ENCODE results near the gene MED13L.
"Not testable (repeated sequence)": the region's sequence is repeated elsewhere in the genome, so short reads cannot be mapped to it uniquely, and the experiment has no call there.

MED13L gene

DNA sequence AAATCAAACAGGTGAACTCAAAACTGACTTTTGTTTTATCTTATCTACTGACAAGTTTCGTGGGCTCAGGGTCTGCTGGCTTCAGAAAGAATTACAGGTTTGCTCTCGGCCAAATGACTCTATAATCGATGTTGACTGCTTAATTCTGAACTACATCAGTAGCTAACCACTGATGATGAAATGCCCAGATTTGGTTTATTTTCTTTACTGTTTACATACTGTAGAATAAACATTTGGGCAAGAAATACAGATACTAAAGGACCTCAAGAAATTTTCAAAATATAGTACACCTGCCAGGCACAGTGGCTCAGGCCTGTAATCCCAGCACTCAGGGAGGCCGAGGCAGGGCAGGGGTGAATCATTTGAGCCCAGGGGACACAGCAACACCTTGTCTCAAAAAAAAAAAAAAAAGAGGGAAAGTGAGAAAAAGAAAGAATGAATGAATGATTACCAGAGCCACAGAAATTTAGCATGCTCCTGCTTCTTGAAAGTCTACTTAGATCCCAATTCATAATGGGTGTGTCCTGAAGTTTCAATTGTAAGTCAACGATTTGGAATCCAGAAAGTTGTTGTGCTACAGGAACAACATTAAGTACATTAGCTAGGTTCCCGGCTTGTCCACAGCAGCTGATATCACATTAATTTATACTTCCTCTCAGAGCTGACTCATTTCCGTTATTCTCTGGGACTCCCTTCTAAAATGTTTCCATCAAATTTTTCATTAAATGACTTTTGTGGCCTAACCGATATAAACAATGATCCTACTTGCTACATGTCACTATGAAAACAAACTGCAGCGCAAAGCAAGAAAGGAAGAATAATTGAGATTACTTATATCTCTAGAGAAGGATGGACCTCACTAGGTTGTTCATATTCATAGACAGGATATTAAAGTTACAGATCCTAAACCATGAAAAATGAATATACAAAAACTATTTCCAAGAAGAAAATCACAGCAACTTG is 134.3 kb downstream of the MED13L start:
- Histone ChIP-seq H3K27ac (peak overlapping the region in 7 of 21 experiments; percentile 21 to 70 (median 40)), H3K4me3 (no peak overlapping the region)

DNA sequence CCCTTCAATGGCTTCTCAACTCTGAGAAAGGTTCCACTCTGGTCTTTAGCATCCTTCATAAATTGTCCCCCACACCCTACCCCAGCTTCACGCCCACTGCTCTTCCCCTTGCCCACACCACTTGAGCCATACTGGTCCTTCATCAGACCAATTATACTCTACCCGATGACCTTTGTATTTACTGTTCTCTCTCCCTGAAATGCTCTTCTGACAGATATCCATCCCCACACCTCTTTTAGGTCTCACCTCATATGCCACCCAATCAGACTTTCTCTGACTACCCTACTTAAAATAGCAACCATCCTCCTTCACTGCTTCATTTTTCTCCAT is 135.7 kb downstream of the MED13L start:
- no peak overlapping the region for H3K4me3 ChIP-seq
- H3K27ac ChIP-seq: peak overlapping the region in 1 of 21 experiments; percentile 21

DNA sequence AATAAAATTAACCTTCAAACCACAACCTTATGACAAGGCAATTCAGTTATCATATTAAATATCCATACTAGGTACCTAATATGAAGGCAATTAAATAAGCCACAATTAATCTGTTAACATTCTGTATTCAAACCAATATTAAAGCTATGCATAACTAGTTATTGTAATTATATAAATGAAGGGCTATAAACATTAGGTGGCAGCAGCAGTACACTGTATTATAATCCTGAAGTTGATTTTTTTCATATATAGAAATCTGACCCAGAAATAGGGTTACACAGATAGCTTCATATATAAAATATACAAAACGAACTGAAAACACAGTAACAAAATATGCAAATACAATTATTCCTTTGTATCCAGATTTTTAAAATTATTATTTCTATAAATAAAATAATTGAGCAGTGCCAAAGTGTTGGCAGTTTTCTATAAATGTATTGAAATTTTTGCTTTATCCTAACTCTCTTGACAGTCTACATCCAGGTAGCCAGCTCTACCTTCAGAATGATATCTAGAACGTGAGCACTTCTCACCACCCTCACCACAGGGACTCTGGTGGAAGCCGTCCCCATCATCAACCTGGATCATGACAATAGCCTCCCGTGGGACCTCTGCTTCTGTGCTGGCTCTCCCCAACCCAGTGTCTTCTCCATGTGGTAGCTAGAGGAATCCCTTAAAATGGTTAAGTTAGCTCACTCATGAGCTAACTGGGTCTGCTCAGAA is 136.2 kb downstream of the MED13L start:
- Histone ChIP-seq H3K27ac (peak overlapping the region in 1 of 21 experiments; percentile 21), H3K4me3 (no peak overlapping the region)

DNA sequence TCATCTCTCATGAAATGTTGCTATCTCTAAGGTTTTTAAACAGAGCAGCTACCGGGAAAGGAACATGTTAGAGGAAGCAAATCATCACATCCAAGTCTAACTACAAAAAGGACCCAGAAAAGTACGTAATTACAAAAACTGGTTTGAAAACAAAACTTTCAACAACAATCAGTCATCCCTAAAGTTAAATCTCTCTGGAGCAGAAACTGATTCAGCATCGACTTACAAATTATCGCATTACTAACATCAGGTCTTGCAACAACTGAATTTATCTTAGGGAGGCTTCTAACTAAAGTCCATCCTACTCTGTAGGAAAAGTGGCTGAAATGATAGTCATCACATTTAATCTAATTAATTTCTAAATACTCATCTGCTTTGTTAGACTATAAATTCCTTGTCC is 137.0 kb downstream of the MED13L start:
- Histone ChIP-seq H3K4me3 (no peak overlapping the region), H3K27ac (no peak overlapping the region)

DNA sequence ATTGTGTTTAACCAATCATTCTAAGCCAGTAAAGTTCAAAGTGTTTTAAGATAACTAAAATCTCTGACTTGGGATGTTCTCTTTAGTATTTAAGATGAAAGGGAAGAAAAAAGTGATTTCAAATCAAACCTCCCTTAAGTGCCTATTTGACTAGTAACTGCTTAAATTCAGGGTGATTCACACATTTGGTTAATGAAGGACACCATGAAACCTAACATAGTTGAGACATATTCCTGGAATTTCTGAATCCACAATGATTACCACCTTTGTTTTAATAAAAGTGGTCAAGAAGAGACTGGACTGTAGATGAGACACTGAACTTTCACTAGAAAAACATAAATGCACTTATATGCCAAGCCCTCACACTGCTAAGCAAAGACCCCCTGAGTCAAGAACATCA is 138.7 kb downstream of the MED13L start:
- H3K4me3 ChIP-seq: no peak overlapping the region
- H3K27ac ChIP-seq: no peak overlapping the region

DNA sequence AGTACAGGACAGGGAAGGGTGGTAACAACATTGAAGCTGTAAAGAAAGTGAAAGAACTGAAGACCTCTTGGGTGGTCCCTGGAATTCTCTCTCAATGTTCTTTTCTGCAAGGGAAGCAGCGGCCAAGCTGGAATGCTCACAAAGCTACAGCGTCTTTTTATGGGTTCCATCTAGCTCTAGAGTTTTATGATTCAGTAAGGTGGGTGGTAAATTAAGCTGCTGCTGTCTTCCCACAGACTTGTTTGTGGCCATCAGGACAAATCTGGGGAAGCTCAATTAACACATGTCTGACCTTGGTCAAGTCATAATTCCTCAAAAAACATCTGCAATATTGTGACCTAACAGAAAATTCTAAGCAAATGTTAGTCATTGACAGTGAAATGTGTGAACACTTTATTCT is 139.1 kb downstream of the MED13L start:
- Histone ChIP-seq H3K4me3 (no peak overlapping the region), H3K27ac (peak overlapping the region in 1 of 21 experiments; percentile 2)

DNA sequence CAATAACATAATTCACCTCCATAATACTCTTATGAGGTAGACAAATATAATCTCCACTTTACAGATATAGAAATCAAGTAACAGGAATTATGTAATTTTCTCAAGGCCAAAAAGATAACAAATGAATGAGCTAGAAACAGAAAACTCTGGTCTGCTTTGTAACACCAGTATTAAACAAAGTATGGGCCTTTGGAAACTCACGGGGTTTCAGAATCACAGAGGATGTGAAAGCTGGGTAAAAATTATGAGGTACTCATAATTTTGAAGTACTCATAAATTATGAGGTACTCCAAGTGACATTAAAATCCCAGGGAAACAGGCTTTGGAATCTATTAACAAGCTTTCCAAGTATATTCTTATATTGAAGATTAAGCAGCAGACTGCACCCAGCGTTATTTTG is 140.2 kb downstream of the MED13L start:
- Histone ChIP-seq H3K27ac (no peak overlapping the region), H3K4me3 (no peak overlapping the region)

DNA sequence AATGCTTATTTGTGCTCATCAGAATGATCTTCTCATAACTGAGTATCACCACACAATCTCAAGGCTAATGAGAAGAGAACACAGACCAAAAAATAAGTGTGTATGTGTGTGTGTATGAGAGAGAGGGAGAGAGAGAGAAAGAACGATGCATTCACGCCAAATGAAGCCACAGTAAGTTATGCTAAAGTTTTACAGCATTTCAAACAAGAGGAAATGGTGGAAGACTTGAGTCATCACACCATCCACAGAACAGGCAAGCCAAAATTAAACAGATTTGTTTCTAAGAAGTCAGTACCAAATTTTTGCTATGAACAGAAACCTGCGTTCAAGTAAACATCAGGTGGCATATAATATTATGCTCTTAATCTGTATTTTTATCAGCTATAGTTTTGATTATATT is 141.2 kb downstream of the MED13L start:
- no peak overlapping the region for H3K4me3 ChIP-seq
- no peak overlapping the region for H3K27ac ChIP-seq

DNA sequence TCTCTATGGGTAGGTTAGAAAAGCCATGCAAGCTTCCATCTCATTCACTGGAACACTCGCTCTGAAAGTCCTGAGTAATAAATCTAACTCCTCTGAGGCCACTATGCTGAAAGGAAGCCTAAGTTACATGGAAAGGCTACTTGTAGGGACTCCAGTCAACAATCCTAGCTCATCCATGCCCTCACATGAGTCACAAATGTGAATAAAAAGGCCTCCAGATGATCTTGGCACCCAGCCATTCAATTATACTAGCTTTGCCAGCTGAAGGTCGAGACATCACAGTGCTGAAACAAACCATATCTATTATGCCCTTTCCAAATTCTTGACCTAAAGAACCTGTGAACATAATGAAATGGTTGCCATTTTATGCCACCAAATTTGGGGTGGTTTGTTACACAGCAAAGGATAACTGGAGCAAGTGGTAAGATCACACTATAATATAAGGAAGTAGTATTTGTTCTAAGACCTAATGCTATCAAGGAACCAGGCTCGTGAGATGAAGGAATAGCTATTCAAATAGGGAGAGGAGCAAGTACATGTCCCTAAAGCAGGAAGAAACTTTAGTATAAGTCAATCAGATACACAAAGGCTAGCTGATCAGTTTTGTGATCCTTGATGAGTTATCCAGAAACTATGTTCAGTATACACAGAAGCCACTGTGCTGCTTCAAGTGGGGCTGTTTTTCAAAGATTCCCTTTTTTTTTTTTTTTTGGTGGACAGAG is 142.1 kb downstream of the MED13L start:
- Histone ChIP-seq H3K27ac (no peak overlapping the region), H3K4me3 (no peak overlapping the region)

DNA sequence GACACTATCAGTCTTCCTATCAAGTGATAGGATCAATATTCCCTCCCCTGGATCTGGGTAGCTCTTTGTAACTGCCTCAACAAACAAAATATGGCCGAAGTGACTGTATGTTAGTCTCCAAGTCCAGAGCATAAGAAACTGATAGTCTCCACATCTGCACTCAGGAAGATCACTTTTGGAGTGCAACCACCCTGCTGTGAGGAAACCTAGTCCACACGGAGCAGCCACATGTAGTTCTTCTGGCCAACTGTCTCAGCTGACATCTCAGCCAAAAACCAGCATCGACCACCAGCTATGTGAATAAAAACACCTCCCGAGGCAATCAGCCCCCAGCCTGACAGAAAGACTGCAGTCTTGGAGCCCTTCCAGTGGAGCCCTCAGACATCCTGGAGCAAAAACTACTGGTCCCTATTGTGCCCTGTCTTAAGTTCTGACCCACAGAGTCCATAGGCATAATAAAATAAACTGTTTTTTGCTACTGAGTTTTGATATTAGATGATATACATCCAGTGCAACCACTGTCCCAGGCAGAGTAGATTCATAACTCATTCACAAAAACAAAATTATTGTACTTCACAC is 143.8 kb downstream of the MED13L start:
- H3K4me3 ChIP-seq: no peak overlapping the region
- peak overlapping the region in 2 of 21 experiments; percentile 1 to 16 for H3K27ac ChIP-seq

DNA sequence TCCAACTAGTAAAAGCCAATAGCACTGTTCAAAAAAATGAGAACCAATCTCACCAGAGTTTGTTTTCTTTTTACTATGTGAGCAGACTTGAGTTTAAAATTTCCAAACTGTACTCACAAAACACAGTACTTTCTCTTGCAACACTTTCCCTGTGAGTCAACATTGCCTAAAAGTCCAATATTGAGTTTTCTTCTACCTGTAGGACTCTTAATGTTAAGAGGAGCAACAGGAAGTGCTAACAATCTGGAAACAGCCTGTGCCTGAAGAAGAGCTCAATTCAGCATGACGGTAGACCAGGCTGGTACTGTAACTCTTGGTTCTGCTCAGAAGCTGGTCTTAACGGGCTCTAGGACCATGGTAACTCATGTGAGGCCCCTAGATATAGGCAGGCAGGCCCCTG is 144.3 kb downstream of the MED13L start:
- Histone ChIP-seq H3K27ac (no peak overlapping the region), H3K4me3 (no peak overlapping the region)

DNA sequence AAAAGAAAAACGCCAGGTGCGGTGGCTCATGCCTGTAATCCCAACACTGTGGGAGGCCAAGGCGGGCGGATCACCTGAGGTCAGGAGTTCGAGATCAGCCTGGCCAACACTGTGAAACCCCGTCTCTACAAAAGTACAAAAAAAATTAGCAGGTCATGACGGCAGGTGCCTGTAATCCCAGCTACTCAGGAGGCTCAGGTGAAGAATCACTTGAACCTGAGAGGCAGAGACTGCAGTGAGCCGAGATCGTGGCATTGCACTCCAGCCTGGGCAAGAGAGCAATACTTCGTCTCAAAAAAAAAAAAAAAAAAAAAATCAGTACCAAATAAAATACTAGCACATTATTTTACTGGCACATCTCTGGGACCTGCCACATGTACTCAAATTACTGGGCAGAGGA is 145.5 kb downstream of the MED13L start:
- not testable (repeated sequence) for H3K27ac ChIP-seq, H3K4me3 ChIP-seq

DNA sequence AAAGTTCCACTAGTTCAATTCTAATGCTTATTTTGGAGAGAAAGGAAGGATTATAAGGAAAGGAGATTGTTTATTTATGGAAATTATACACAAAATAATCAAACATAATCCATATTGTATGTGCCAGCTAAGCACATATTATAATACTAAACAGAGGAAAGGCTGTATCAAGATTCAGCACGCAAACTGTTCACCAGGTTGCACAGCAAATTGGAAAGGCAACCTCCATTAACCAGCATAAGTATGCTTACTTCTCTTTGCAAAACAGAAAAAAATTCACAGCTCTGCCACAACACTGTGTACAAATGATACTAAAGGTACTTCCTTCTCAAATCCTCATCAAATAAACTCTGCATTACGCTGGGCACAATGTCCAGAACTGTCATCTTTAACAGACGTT is 146.3 kb downstream of the MED13L start:
- Histone ChIP-seq H3K27ac (no peak overlapping the region), H3K4me3 (no peak overlapping the region)

DNA sequence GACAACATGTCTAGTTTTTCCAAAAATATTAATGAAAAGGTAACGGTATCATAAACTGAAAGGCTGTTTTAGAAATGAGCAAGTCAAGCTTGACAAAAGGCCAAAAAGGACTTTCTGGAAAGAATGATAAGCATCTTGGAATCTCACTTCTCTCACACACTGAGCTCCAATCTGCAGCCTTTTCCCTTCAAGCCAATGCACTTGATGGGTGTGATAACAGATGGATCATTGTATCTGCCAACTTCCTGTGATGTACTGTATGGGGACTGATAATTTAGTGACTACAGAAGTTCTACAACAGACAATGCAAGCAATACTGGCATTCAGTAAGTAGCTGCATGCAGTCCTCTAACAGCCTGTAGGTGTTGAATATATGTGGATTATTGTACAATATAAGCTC is 147.1 kb downstream of the MED13L start:
- no peak overlapping the region for H3K4me3 ChIP-seq
- H3K27ac ChIP-seq: no peak overlapping the region

DNA sequence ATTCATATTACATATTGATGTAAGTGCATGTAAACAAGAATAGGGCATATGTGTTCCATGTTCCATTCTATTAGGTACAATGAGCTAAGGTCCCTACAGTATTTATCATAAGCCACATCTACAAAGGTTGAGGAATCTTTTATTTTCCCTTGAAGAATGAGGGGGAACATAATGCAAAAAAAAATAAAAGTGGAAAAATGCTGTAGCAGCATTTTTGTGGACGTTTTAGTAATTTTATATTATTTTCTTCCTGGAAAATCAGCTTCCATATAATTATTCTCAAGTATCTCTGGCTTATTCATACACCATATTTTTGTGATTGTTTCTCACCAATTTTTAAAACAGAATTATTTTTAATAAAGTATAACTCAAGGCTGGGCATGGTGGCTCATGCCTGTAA is 148.7 kb downstream of the MED13L start:
- Histone ChIP-seq H3K27ac (no peak overlapping the region), H3K4me3 (no peak overlapping the region)

DNA sequence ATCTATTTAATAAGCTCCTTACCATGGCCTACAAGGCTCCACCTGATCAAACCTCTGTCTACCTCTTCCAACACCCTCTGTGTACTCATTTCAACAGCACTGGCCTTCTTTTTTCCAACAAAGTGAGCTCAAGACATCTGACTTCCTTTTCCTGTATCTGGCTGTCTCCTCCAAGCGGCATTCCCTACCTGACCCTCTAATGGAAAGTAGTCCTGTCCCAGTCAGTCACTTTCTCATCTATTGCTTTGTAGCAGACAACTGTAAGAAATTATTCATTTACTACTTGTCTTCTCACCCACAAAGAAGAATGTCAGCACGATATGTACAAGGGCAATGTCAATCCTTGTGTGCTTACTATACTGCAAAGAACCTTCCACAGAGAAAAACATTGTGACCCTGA is 149.6 kb downstream of the MED13L start:
- no peak overlapping the region for H3K4me3 ChIP-seq
- no peak overlapping the region for H3K27ac ChIP-seq

DNA sequence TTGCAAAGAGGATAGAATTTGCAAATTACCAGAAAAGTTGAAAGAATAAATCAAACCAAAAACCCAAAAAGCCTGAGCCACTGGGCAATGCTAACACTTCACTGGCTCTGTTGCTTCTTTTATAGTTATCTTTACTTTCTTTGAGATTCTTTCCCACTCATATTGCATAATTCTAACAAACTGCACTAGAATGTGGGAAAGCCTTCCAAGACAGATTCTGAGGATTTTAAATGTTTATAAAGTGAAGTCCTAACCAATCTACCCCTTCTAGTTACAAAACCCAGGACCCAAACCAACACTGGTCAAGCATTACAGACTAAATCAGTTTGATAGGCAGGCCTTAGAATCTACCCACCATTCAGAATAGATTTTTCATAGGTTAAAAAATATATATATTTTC is 150.9 kb downstream of the MED13L start:
- H3K27ac ChIP-seq: no peak overlapping the region
- H3K4me3 ChIP-seq: no peak overlapping the region

DNA sequence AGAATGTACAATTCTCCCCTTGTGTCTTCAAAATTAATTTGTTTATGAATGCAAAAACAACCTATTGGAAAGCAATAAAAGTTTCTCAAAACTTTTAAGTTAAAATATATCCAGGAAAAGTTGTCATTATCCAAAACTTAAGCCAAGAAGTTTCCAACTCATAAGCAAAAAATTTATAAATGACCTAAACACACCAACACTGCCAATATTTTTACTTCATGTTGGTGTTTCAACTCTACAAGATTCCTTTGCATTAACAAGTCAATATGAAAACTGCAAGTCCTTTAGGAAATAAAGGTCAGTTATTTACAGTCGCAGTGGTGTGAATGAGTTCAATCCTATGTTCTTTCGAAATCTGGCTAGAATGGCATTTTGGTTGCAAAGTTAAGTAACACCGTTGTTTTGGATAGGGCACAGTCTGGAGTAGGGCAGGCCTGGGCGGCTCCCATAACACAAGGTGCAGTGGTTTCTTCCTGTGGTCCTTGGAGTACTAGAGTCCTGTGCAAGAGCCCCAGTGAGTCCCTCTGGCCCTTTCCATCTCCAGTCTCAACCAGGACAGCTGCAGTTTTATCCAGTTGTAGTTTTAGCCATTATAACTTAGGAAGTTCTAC is 151.4 kb downstream of the MED13L start:
- no peak overlapping the region for H3K27ac ChIP-seq
- H3K4me3 ChIP-seq: no peak overlapping the region

DNA sequence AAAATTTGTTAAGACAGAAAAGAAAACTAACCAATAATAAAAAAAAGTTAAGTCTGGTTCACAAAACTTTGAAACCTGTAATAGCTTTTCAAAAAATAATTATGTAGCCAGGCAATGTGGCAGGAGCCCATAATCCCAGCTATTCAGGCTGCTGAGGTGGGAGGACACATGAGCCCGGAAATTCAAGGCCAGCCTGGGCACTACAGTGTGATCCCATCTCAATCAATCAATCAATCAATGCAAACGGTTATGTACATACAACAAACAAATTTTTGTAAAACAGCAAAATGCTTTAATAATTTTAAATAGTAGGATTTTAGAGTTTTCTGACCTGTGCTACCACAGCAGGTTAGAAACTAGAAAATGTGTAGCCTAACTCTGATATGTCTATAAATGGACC is 152.4 kb downstream of the MED13L start:
- no peak overlapping the region for H3K4me3 ChIP-seq
- no peak overlapping the region for H3K27ac ChIP-seq

All from skin epidermis (tissue), 12 donors.